ENCODE results near the gene LDLRAD4. TPM values are rescaled to one million over a fixed set of nuclear protein-coding genes. Genes with fewer than 3 reads are reported as not detected.

The LDLRAD4 gene
- total RNA-seq, 1 donor from 2014 or later = 20.4 TPM

- no peak overlapping the region for H3K27ac Mint-ChIP-seq (ENCODE audit: unreplicated experiment)
- DNase-seq (ENCODE audit: extremely low spot score, unreplicated experiment) = no peak
- H3K9me3 Mint-ChIP-seq (ENCODE audit: unreplicated experiment) = no peaks in the 10 kb centered on the region
- no peaks in the 10 kb centered on the region for H3K36me3 Mint-ChIP-seq (ENCODE audit: unreplicated experiment)
- no peaks in the 10 kb centered on the region for H3K4me1 Mint-ChIP-seq (ENCODE audit: unreplicated experiment)
- TF ChIP-seq CTCF (IDR thresholded peaks at IDR 0.05) = no peak
- H3K4me3 Mint-ChIP-seq (ENCODE audit: unreplicated experiment) = no peak overlapping the region
- H3K27me3 Mint-ChIP-seq (ENCODE audit: unreplicated experiment) = peaks cover 7% of the 10 kb centered on the region
Measured at GRCh38 chr18:13481331-13481730, 262.8 kb downstream of the LDLRAD4 start.

- DNase-seq (ENCODE audit: extremely low spot score, unreplicated experiment) = no peak
- H3K27ac Mint-ChIP-seq (ENCODE audit: unreplicated experiment) = no peak overlapping the region
- H3K4me1 Mint-ChIP-seq (ENCODE audit: unreplicated experiment) = no peaks in the 10 kb centered on the region
- H3K9me3 Mint-ChIP-seq (ENCODE audit: unreplicated experiment) = no peaks in the 10 kb centered on the region
- no peaks in the 10 kb centered on the region for H3K36me3 Mint-ChIP-seq (ENCODE audit: unreplicated experiment)
- no peak overlapping the region for H3K4me3 Mint-ChIP-seq (ENCODE audit: unreplicated experiment)
- no peak for TF ChIP-seq CTCF (IDR thresholded peaks at IDR 0.05)
- peaks cover 7% of the 10 kb centered on the region for H3K27me3 Mint-ChIP-seq (ENCODE audit: unreplicated experiment)
Measured at GRCh38 chr18:13481820-13482617, 263.5 kb downstream of the LDLRAD4 start.

- Mint-ChIP-seq H3K27ac (ENCODE audit: unreplicated experiment) (no peak overlapping the region), H3K4me1 (ENCODE audit: unreplicated experiment) (no peaks in the 10 kb centered on the region)
Measured at GRCh38 chr18:13482618-13482945, 264.0 kb downstream of the LDLRAD4 start.

GRCh38 chr18:13483316-13484270, 265.0 kb downstream of the LDLRAD4 start:
- TF ChIP-seq CTCF (IDR thresholded peaks at IDR 0.05) = no peak
- H3K4me3 Mint-ChIP-seq (ENCODE audit: unreplicated experiment) = no peak overlapping the region
- no peak overlapping the region for H3K27ac Mint-ChIP-seq (ENCODE audit: unreplicated experiment)
- H3K27me3 Mint-ChIP-seq (ENCODE audit: unreplicated experiment) = peaks cover 6% of the 10 kb centered on the region
- no peaks in the 10 kb centered on the region for H3K36me3 Mint-ChIP-seq (ENCODE audit: unreplicated experiment)
- no peaks in the 10 kb centered on the region for H3K9me3 Mint-ChIP-seq (ENCODE audit: unreplicated experiment)
- DNase-seq (ENCODE audit: extremely low spot score, unreplicated experiment) = no peak
- H3K4me1 Mint-ChIP-seq (ENCODE audit: unreplicated experiment) = no peaks in the 10 kb centered on the region

More at GRCh38 chr18:13482618-13482945, 264.0 kb downstream of the LDLRAD4 start:
- Mint-ChIP-seq H3K36me3 (ENCODE audit: unreplicated experiment) (no peaks in the 10 kb centered on the region), H3K4me3 (ENCODE audit: unreplicated experiment) (no peak overlapping the region), H3K27me3 (ENCODE audit: unreplicated experiment) (peaks cover 7% of the 10 kb centered on the region), H3K9me3 (ENCODE audit: unreplicated experiment) (no peaks in the 10 kb centered on the region)
- no peak for DNase-seq (ENCODE audit: extremely low spot score, unreplicated experiment)
- no peak for TF ChIP-seq CTCF (IDR thresholded peaks at IDR 0.05)

GRCh38 chr18:13485182-13485581, 266.6 kb downstream of the LDLRAD4 start:
- TF ChIP-seq CTCF (IDR thresholded peaks at IDR 0.05) = no peak
- H3K4me1 Mint-ChIP-seq (ENCODE audit: unreplicated experiment) = no peaks in the 10 kb centered on the region
- no peaks in the 10 kb centered on the region for H3K9me3 Mint-ChIP-seq (ENCODE audit: unreplicated experiment)
- H3K4me3 Mint-ChIP-seq (ENCODE audit: unreplicated experiment) = no peak overlapping the region
- no peak overlapping the region for H3K27ac Mint-ChIP-seq (ENCODE audit: unreplicated experiment)
- DNase-seq (ENCODE audit: extremely low spot score, unreplicated experiment) = no peak
- H3K27me3 Mint-ChIP-seq (ENCODE audit: unreplicated experiment) = no peaks in the 10 kb centered on the region
- H3K36me3 Mint-ChIP-seq (ENCODE audit: unreplicated experiment) = no peaks in the 10 kb centered on the region
